Glutamatergic neuron (in vitro differentiated cells): ENCODE results near the gene PLCD1. TPM values are rescaled to one million over a fixed set of nuclear protein-coding genes. Genes with fewer than 3 reads are reported as not detected.
A peak's percentile ranks its signal among the peaks of the same experiment; 100 is the strongest.
"Not testable (repeated sequence)": the region's sequence is repeated elsewhere in the genome, so short reads cannot be mapped to it uniquely, and the experiment has no call there.

Experiments
- DNase-seq: peaks from one replicate; pipeline ENCODE4 v3.0.0; 2022
- H3K27ac Mint-ChIP-seq: one replicate; pipeline ENCODE4 v1.8.0; 2020; ENCODE audit warnings: mild to moderate bottlenecking, mixed read lengths, inconsistent platforms; ENCODE audit not compliant: unreplicated experiment
- H3K27me3 Mint-ChIP-seq: one replicate; pipeline ENCODE4 v1.8.0; 2020; ENCODE audit warnings: mild to moderate bottlenecking, moderate library complexity, mixed read lengths, inconsistent platforms; ENCODE audit not compliant: unreplicated experiment
- H3K36me3 Mint-ChIP-seq: one replicate; pipeline ENCODE4 v1.8.0; 2020; ENCODE audit warnings: mild to moderate bottlenecking, mixed read lengths, inconsistent platforms; ENCODE audit not compliant: unreplicated experiment
- H3K4me1 Mint-ChIP-seq: one replicate; pipeline ENCODE4 v1.8.0; 2020; ENCODE audit warnings: mild to moderate bottlenecking, low read depth, mixed read lengths, inconsistent platforms; ENCODE audit not compliant: unreplicated experiment
- H3K4me3 Mint-ChIP-seq: one replicate; pipeline ENCODE4 v1.8.0; 2020; ENCODE audit warnings: mild to moderate bottlenecking, mixed read lengths, inconsistent platforms; ENCODE audit not compliant: unreplicated experiment
- H3K9me3 Mint-ChIP-seq: one replicate; pipeline ENCODE4 v1.8.0; 2020; ENCODE audit warnings: mild to moderate bottlenecking, moderate library complexity, mixed read lengths, inconsistent platforms; ENCODE audit not compliant: unreplicated experiment
- CTCF ChIP-seq: fragments of 200-600 bp; sonication (generic); IDR thresholded peaks from one replicate; pipeline ENCODE4 v1.5.0; 2021; ENCODE audit not compliant: partially characterized antibody, unreplicated experiment
- total RNA-seq: library from RNA; stranded (reverse); fragmentation: NEBNext Ultra II Directional; extraction: Animal tissue kit (Norgen Biotek cat#: 25700); gene quantifications from one replicate; pipeline ENCODE4 v1.2.1, GENCODE V29; 2021; ENCODE audit not compliant: unreplicated experiment

PLCD1 gene
- total RNA-seq, 1 donor from 2014 or later = 73.0 TPM

GRCh38 chr3:38036906-38037305 is 7.5 kb upstream of the PLCD1 start:
- H3K4me1 Mint-ChIP-seq = peaks cover 2% of the 10 kb centered on the region
- no peak for TF ChIP-seq CTCF
- H3K27ac Mint-ChIP-seq = no peak overlapping the region
- peaks cover 4% of the 10 kb centered on the region for H3K9me3 Mint-ChIP-seq
- no peaks in the 10 kb centered on the region for H3K36me3 Mint-ChIP-seq
- peak overlapping the region; percentile 30 for H3K4me3 Mint-ChIP-seq
- H3K27me3 Mint-ChIP-seq = peaks cover 10% of the 10 kb centered on the region
- no peak for DNase-seq

- Mint-ChIP-seq H3K27ac (no peak overlapping the region), H3K4me3 (no peak overlapping the region), H3K4me1 (peaks cover 2% of the 10 kb centered on the region), H3K27me3 (peaks cover 10% of the 10 kb centered on the region), H3K9me3 (peaks cover 4% of the 10 kb centered on the region), H3K36me3 (no peaks in the 10 kb centered on the region)
- TF ChIP-seq CTCF = no peak
- DNase-seq = no peak
Observed at GRCh38 chr3:38036286-38036685, 6.8 kb upstream of the PLCD1 start.

- not testable (repeated sequence) for H3K4me1 Mint-ChIP-seq, H3K27ac Mint-ChIP-seq, H3K9me3 Mint-ChIP-seq, H3K36me3 Mint-ChIP-seq, H3K4me3 Mint-ChIP-seq, DNase-seq
- H3K27me3 Mint-ChIP-seq = peaks cover 14% of the 10 kb centered on the region
Observed at GRCh38 chr3:38034335-38034734, 4.9 kb upstream of the PLCD1 start.

- Mint-ChIP-seq H3K4me3 (peak overlapping the region; percentile 28), H3K27me3 (peaks cover 12% of the 10 kb centered on the region)
- DNase-seq, H3K36me3 Mint-ChIP-seq, H3K4me1 Mint-ChIP-seq, H3K27ac Mint-ChIP-seq, H3K9me3 Mint-ChIP-seq: not testable (repeated sequence)
Observed at GRCh38 chr3:38033586-38033985, 4.1 kb upstream of the PLCD1 start.

GRCh38 chr3:38032328-38032865 is 3.0 kb upstream of the PLCD1 start:
- Mint-ChIP-seq H3K27ac (no peak overlapping the region), H3K9me3 (peaks cover 5% of the 10 kb centered on the region), H3K27me3 (peaks cover 23% of the 10 kb centered on the region), H3K36me3 (peaks cover 6% of the 10 kb centered on the region), H3K4me1 (peaks cover 2% of the 10 kb centered on the region), H3K4me3 (no peak overlapping the region)
- TF ChIP-seq CTCF = no peak
- no peak for DNase-seq

GRCh38 chr3:38031022-38031994 is 1.9 kb upstream of the PLCD1 start:
- TF ChIP-seq CTCF = no peak
- H3K4me1 Mint-ChIP-seq = no peaks in the 10 kb centered on the region
- H3K4me3 Mint-ChIP-seq = peak overlapping the region; percentile 8
- no peak for DNase-seq
- H3K27me3 Mint-ChIP-seq = peaks cover 22% of the 10 kb centered on the region
- H3K27ac Mint-ChIP-seq = no peak overlapping the region
- peaks cover 5% of the 10 kb centered on the region for H3K9me3 Mint-ChIP-seq
- peaks cover 7% of the 10 kb centered on the region for H3K36me3 Mint-ChIP-seq
